Ecto neural progenitor cell (in vitro differentiated cells): Measurements from ENCODE around the gene TPPP3.

Experiments
- DNase-seq: peaks from one replicate; pipeline ENCODE4 v3.0.0-alpha.2; 2018; ENCODE audit warnings: low spot score

Gene TPPP3

DNA sequence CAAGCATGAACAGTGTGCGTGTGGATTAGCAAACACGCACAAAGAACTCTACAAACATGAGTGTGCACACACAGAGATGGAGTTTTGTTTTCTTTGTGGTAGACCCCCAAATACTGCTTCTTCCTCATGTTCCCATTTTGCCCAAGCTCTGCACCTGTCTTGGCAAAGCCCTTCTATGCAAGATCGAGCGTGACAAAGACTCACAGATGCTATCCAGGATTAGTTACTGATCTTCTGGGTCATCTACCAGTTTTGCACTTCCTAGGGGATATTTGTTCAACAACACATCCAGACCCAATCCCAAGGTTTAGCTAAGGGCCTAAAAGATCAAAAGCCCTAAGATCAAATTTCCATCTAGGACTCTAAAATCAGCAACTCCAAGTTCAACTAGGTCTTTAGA lies 50.7 kb downstream of the TPPP3 start:
- no peak for DNase-seq

DNA sequence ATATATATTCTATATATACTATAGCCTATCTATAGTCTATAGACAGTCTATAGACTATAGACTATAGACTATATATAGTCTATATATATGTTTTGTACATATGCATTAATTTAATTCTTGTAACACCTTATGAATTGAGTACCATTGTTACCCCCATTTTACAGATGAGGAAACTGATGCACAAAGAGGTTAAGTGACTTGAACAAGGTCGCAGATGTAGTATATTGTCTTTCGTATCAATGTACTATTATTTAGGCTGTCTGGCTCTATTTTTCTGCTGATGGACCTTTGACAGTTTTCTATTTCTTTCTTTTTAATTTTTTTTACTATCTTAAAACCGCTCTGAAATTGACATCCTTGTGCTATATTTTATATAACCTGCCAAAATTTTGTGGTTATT lies 52.0 kb downstream of the TPPP3 start:
- DNase-seq: no peak
